H7 (cell line): ENCODE measurements around the gene GSE1. TPM values are rescaled to one million over a fixed set of nuclear protein-coding genes. Genes with fewer than 3 reads are reported as not detected.

Experiments
- DNase-seq: peaks from one replicate; pipeline ENCODE4 v3.0.0; 2012
- H3K27me3 ChIP-seq: 2 replicates; pipeline ENCODE4 v1.6.0; 2011; ENCODE audit warnings: mild to moderate bottlenecking, low read length; ENCODE audit not compliant: control insufficient read depth, insufficient read depth
- H3K36me3 ChIP-seq: replicated peaks from 2 replicates; pipeline ENCODE4 v1.5.1; 2011; ENCODE audit warnings: low read length; ENCODE audit not compliant: control insufficient read depth, insufficient read depth
- H3K4me3 ChIP-seq: 2 replicates; pipeline ENCODE4 v1.5.1; 2011; ENCODE audit warnings: low read depth, mild to moderate bottlenecking, control low read depth, low read length, moderate library complexity; ENCODE audit not compliant: insufficient read depth
- total RNA-seq: library from RNA; depleted of rRNA; stranded (reverse); fragments of >200 nt; shearing (Covaris generic); gene quantifications from 2 replicates; pipeline ENCODE4 v1.2.3, GENCODE V29; 2014

GSE1 gene
- total RNA-seq, 1 experiment from 2014 or later = 52.5 TPM

GRCh38 chr16:85612191-85612800 lies 826 bp upstream of the GSE1 start:
- peaks cover 1% of the 10 kb centered on the region; the same call in 1 of the 2 replicates for H3K36me3 ChIP-seq
- H3K4me3 ChIP-seq = peak overlapping the region; percentile 89

GRCh38 chr16:85613604-85614337 lies 649 bp downstream of the GSE1 start:
- DNase-seq = peak; percentile 94
- Histone ChIP-seq H3K27me3 (peaks cover 2% of the 10 kb centered on the region; the same call in 1 of the 2 replicates), H3K4me3 (peak overlapping the region; percentile 89), H3K36me3 (peaks cover 4% of the 10 kb centered on the region)

More at GRCh38 chr16:85612191-85612800, 826 bp upstream of the GSE1 start:
- peak; percentile 94 for DNase-seq
- peaks cover 2% of the 10 kb centered on the region; the same call in 1 of the 2 replicates for H3K27me3 ChIP-seq

- peak overlapping the region; percentile 89 for H3K4me3 ChIP-seq
- peak; percentile 75 for DNase-seq
- H3K36me3 ChIP-seq = peaks cover 4% of the 10 kb centered on the region
Measured at GRCh38 chr16:85614338-85615013, 1.4 kb downstream of the GSE1 start.

GRCh38 chr16:85615014-85615851 lies 2.1 kb downstream of the GSE1 start:
- peak; percentile 85 for DNase-seq
- peak overlapping the region; percentile 89 for H3K4me3 ChIP-seq
- H3K36me3 ChIP-seq = peaks cover 4% of the 10 kb centered on the region
- H3K27me3 ChIP-seq = no peaks in the 10 kb centered on the region; the same call in 1 of the 2 replicates

More at GRCh38 chr16:85614338-85615013, 1.4 kb downstream of the GSE1 start:
- H3K27me3 ChIP-seq = no peaks in the 10 kb centered on the region; the same call in 1 of the 2 replicates

GRCh38 chr16:85615852-85616606 lies 2.9 kb downstream of the GSE1 start:
- Histone ChIP-seq H3K36me3 (peaks cover 4% of the 10 kb centered on the region), H3K27me3 (no peaks in the 10 kb centered on the region; the same call in 1 of the 2 replicates), H3K4me3 (no peak overlapping the region)
- DNase-seq = peak; percentile 97

GRCh38 chr16:85616607-85617321 lies 3.6 kb downstream of the GSE1 start:
- H3K4me3 ChIP-seq = no peak overlapping the region
- peaks cover 4% of the 10 kb centered on the region for H3K36me3 ChIP-seq
- no peak for DNase-seq
- H3K27me3 ChIP-seq = no peaks in the 10 kb centered on the region; the same call in 1 of the 2 replicates

- Histone ChIP-seq H3K27me3 (no peaks in the 10 kb centered on the region; the same call in 1 of the 2 replicates), H3K4me3 (no peak overlapping the region), H3K36me3 (peaks cover 4% of the 10 kb centered on the region)
- DNase-seq = no peak
Measured at GRCh38 chr16:85617948-85618347, 4.8 kb downstream of the GSE1 start.

GRCh38 chr16:85618521-85618920 lies 5.4 kb downstream of the GSE1 start:
- peaks cover 4% of the 10 kb centered on the region for H3K36me3 ChIP-seq

GRCh38 chr16:85619101-85619891 lies 6.2 kb downstream of the GSE1 start:
- Histone ChIP-seq H3K36me3 (peaks cover 4% of the 10 kb centered on the region), H3K27me3 (no peaks in the 10 kb centered on the region; the same call in 1 of the 2 replicates), H3K4me3 (no peak overlapping the region)
- no peak for DNase-seq

More at GRCh38 chr16:85618521-85618920, 5.4 kb downstream of the GSE1 start:
- no peak for DNase-seq
- Histone ChIP-seq H3K4me3 (no peak overlapping the region), H3K27me3 (no peaks in the 10 kb centered on the region; the same call in 1 of the 2 replicates)

GRCh38 chr16:85620374-85620773 lies 7.3 kb downstream of the GSE1 start:
- DNase-seq = no peak
- no peaks in the 10 kb centered on the region for H3K27me3 ChIP-seq
- peaks cover 4% of the 10 kb centered on the region for H3K36me3 ChIP-seq
- H3K4me3 ChIP-seq = no peak overlapping the region

GRCh38 chr16:85621698-85622428 lies 8.7 kb downstream of the GSE1 start:
- Histone ChIP-seq H3K27me3 (no peaks in the 10 kb centered on the region), H3K36me3 (peaks cover 4% of the 10 kb centered on the region), H3K4me3 (no peak overlapping the region)
- no peak for DNase-seq

GRCh38 chr16:85622683-85623082 lies 9.6 kb downstream of the GSE1 start:
- H3K36me3 ChIP-seq = peaks cover 2% of the 10 kb centered on the region
- H3K27me3 ChIP-seq = no peaks in the 10 kb centered on the region
- no peak overlapping the region for H3K4me3 ChIP-seq
- no peak for DNase-seq
